Trophoblast cell (in vitro differentiated cells and primary cell): ENCODE measurements around the gene LRRC7.
"Not testable (repeated sequence)": the region's sequence is repeated elsewhere in the genome, so short reads cannot be mapped to it uniquely, and the experiment has no call there.

Source experiments
- DNase-seq, 2 donors: peaks; one replicate each; pipeline ENCODE4 v3.0.0-alpha.2; 2016
- H2AFZ ChIP-seq: 2 replicates; pipeline ENCODE4 v1.6.1; 2013; ENCODE audit warnings: low read length, moderate library complexity, mild to moderate bottlenecking; ENCODE audit not compliant: insufficient read depth, poor library complexity
- H2AK5ac ChIP-seq: 2 replicates; pipeline ENCODE4 v1.6.1; 2013; ENCODE audit warnings: mild to moderate bottlenecking, low read length
- H2BK120ac ChIP-seq: 2 replicates; pipeline ENCODE4 v1.6.1; 2013; ENCODE audit warnings: low read length, mild to moderate bottlenecking, moderate library complexity; ENCODE audit not compliant: insufficient read depth, poor library complexity
- H2BK12ac ChIP-seq: 2 replicates; pipeline ENCODE4 v1.6.1; 2013; ENCODE audit warnings: mild to moderate bottlenecking, low read length, moderate library complexity
- H2BK5ac ChIP-seq: 2 replicates; pipeline ENCODE4 v1.6.1; 2013; ENCODE audit warnings: low read length, low read depth, moderate library complexity, mild to moderate bottlenecking; ENCODE audit not compliant: poor library complexity
- H3K14ac ChIP-seq: 2 replicates; pipeline ENCODE4 v1.6.1; 2013; ENCODE audit warnings: mild to moderate bottlenecking, low read length
- H3K18ac ChIP-seq: 2 replicates; pipeline ENCODE4 v1.6.1; 2013; ENCODE audit warnings: mild to moderate bottlenecking, low read length
- H3K23ac ChIP-seq: 2 replicates; pipeline ENCODE4 v1.6.1; 2013; ENCODE audit warnings: low read length
- H3K27ac ChIP-seq: 2 replicates; pipeline ENCODE4 v1.5.1; 2013; ENCODE audit warnings: low read depth, mild to moderate bottlenecking, inconsistent platforms, low read length, moderate library complexity
- H3K27me3 ChIP-seq: 2 replicates; pipeline ENCODE4 v1.6.1; 2013; ENCODE audit warnings: inconsistent platforms, mild to moderate bottlenecking, low read length, moderate library complexity; ENCODE audit not compliant: insufficient read depth
- H3K36me3 ChIP-seq, 2 experiments: 1 replicate in 1 of 2; 2 replicates in 1 of 2; pipeline ENCODE4 v1.6.1; 2013; ENCODE audit warnings: low read length in 2 of 2, mild to moderate bottlenecking in 2 of 2, moderate library complexity in 1 of 2; ENCODE audit not compliant: insufficient read depth in 2 of 2, control insufficient read depth in 1 of 2
- H3K4ac ChIP-seq: 2 replicates; pipeline ENCODE4 v1.6.1; 2013; ENCODE audit warnings: low read depth, mild to moderate bottlenecking, low read length, moderate library complexity
- H3K4me1 ChIP-seq, 2 experiments: 1 replicate in 1 of 2; 2 replicates in 1 of 2; pipeline ENCODE4 v1.6.1; 2013; ENCODE audit warnings: low read length in 2 of 2, mild to moderate bottlenecking in 2 of 2, moderate library complexity in 1 of 2; ENCODE audit not compliant: insufficient read depth in 2 of 2, control insufficient read depth in 1 of 2
- H3K4me2 ChIP-seq: 2 replicates; pipeline ENCODE4 v1.6.1; 2013; ENCODE audit warnings: inconsistent platforms, mild to moderate bottlenecking, low read length, moderate library complexity
- H3K4me3 ChIP-seq: 2 replicates; pipeline ENCODE4 v1.5.1; 2013; ENCODE audit warnings: mild to moderate bottlenecking, low read depth, low read length, inconsistent platforms
- H3K79me1 ChIP-seq: one replicate; pipeline ENCODE4 v1.6.1; 2013; ENCODE audit warnings: low read length
- H3K79me2 ChIP-seq: 2 replicates; pipeline ENCODE4 v1.6.1; 2013; ENCODE audit warnings: low read length, mild to moderate bottlenecking; ENCODE audit not compliant: control insufficient read depth, insufficient read depth, poor library complexity
- H3K9ac ChIP-seq: 2 replicates; pipeline ENCODE4 v1.6.1; 2013; ENCODE audit warnings: mild to moderate bottlenecking, low read length
- H3K9me3 ChIP-seq: 2 replicates; pipeline ENCODE4 v1.6.1; 2013; ENCODE audit warnings: low read depth, mild to moderate bottlenecking, control low read depth, inconsistent platforms, low read length; ENCODE audit not compliant: insufficient read depth
- H4K12ac ChIP-seq: 2 replicates; pipeline ENCODE4 v1.6.1; 2013; ENCODE audit warnings: low read depth, mild to moderate bottlenecking, low read length, moderate library complexity
- H4K8ac ChIP-seq: 2 replicates; pipeline ENCODE4 v1.6.1; 2013; ENCODE audit warnings: low read depth, mild to moderate bottlenecking, low read length, moderate library complexity
- H4K91ac ChIP-seq: one replicate; pipeline ENCODE4 v1.6.1; 2013; ENCODE audit warnings: low read depth, mild to moderate bottlenecking, low read length, moderate library complexity
- WGBS: extraction: QIAGEN DNeasy Blood & Tissue Kit; methylation state at CpG from one replicate; pipeline ENCODE4 v1.1.7; 2013; ENCODE audit warnings: missing lambda C conversion rate; ENCODE audit not compliant: insufficient read length, insufficient coverage; ENCODE audit errors: extremely low coverage; 5-methylcytosine and 5-hydroxymethylcytosine counted together

LRRC7 gene

GRCh38 chr1:69921486-69921885 is 353.8 kb downstream of the LRRC7 start:
- H3K27ac ChIP-seq, result no peak overlapping the region
- no peak overlapping the region for H2AK5ac ChIP-seq
- no peak overlapping the region for H2BK5ac ChIP-seq
- H2BK12ac ChIP-seq, result no peak overlapping the region
- no peaks in the 10 kb centered on the region for H3K27me3 ChIP-seq
- H3K14ac ChIP-seq, result no peak overlapping the region
- no peak overlapping the region for H4K91ac ChIP-seq
- no peak overlapping the region for H3K18ac ChIP-seq
- H3K9ac ChIP-seq, result no peak overlapping the region
- H3K9me3 ChIP-seq, result no peaks in the 10 kb centered on the region
- H3K23ac ChIP-seq, result no peak overlapping the region
- H2AFZ ChIP-seq, result no peak overlapping the region
- H4K12ac ChIP-seq, result no peak overlapping the region
- H3K79me1 ChIP-seq, result no peaks in the 10 kb centered on the region
- H3K4me3 ChIP-seq, result no peak overlapping the region
- H3K4me2 ChIP-seq, result no peak overlapping the region
- H3K4ac ChIP-seq, result no peak overlapping the region
- H3K4me1 ChIP-seq, result no peaks in the 10 kb centered on the region
- no peaks in the 10 kb centered on the region for H3K36me3 ChIP-seq
- peak in 1 of 2 donors; percentile 60 for DNase-seq
- H2BK120ac ChIP-seq, result no peak overlapping the region
- no peak overlapping the region for H4K8ac ChIP-seq
- H3K79me2 ChIP-seq, result no peaks in the 10 kb centered on the region

GRCh38 chr1:69928234-69928633 is 360.5 kb downstream of the LRRC7 start:
- not testable (repeated sequence) for H3K79me1 ChIP-seq, H2BK5ac ChIP-seq, H3K27me3 ChIP-seq, H4K12ac ChIP-seq, H3K9ac ChIP-seq, H3K14ac ChIP-seq, H2BK120ac ChIP-seq, H4K8ac ChIP-seq, H2AFZ ChIP-seq, H2BK12ac ChIP-seq, H3K18ac ChIP-seq, H4K91ac ChIP-seq, H3K79me2 ChIP-seq, H2AK5ac ChIP-seq, H3K23ac ChIP-seq, H3K36me3 ChIP-seq, H3K4me3 ChIP-seq, H3K4me1 ChIP-seq, H3K27ac ChIP-seq, DNase-seq, H3K4me2 ChIP-seq, H3K9me3 ChIP-seq, H3K4ac ChIP-seq
- no CpG with 5 or more reads among the region's 14 CpGs for WGBS

GRCh38 chr1:69929308-69930057 is 361.8 kb downstream of the LRRC7 start:
- H3K9me3 ChIP-seq, result no peaks in the 10 kb centered on the region
- no peak overlapping the region for H3K4me3 ChIP-seq
- WGBS, result no CpG with 5 or more reads among the region's 2 CpGs
- no peaks in the 10 kb centered on the region for H3K36me3 ChIP-seq
- H2AFZ ChIP-seq, result no peak overlapping the region
- H2BK12ac ChIP-seq, result no peak overlapping the region
- no peak overlapping the region for H3K4me2 ChIP-seq
- no peak overlapping the region for H4K12ac ChIP-seq
- H3K18ac ChIP-seq, result no peak overlapping the region
- no peak overlapping the region for H3K4ac ChIP-seq
- H3K4me1 ChIP-seq, result no peaks in the 10 kb centered on the region
- H3K27ac ChIP-seq, result no peak overlapping the region
- H3K9ac ChIP-seq, result no peak overlapping the region
- H2BK120ac ChIP-seq, result no peak overlapping the region
- no peak overlapping the region for H4K8ac ChIP-seq
- no peak overlapping the region for H4K91ac ChIP-seq
- DNase-seq, result peak in 1 of 2 donors; percentile 43
- H3K27me3 ChIP-seq, result no peaks in the 10 kb centered on the region
- H2BK5ac ChIP-seq, result no peak overlapping the region
- no peak overlapping the region for H2AK5ac ChIP-seq
- H3K79me2 ChIP-seq, result no peaks in the 10 kb centered on the region
- H3K79me1 ChIP-seq, result no peaks in the 10 kb centered on the region
- no peak overlapping the region for H3K23ac ChIP-seq
- no peak overlapping the region for H3K14ac ChIP-seq

DNA sequence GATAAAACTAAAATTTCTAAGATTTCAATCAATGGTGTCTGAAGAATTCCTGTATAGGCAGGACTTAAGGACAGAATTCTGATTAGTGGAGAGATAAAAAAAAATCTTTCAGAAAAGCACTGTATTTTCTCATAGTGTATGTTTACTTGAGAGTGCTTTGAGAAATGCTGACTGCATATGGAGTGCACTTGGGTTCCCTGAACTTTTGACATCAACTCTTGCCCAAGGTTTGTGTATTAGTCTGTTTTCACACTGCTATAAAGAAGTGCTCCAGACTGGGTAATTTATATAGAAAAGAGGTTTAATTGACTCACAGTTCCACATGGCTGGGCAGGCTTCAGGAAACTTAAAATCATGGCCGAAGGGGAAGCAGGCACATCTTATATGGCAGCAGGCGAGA is 362.7 kb downstream of the LRRC7 start:
- H3K27ac ChIP-seq, result no peak overlapping the region
- H4K8ac ChIP-seq, result no peak overlapping the region
- H3K9ac ChIP-seq, result no peak overlapping the region
- no peak for DNase-seq
- H3K27me3 ChIP-seq, result no peaks in the 10 kb centered on the region
- no peaks in the 10 kb centered on the region for H3K36me3 ChIP-seq
- no peak overlapping the region for H2BK120ac ChIP-seq
- no CpG with 5 or more reads among the region's 2 CpGs for WGBS
- H3K14ac ChIP-seq, result no peak overlapping the region
- no peak overlapping the region for H2BK12ac ChIP-seq
- no peak overlapping the region for H3K4me3 ChIP-seq
- no peaks in the 10 kb centered on the region for H3K79me2 ChIP-seq
- no peaks in the 10 kb centered on the region for H3K4me1 ChIP-seq
- H3K79me1 ChIP-seq, result no peaks in the 10 kb centered on the region
- H3K23ac ChIP-seq, result no peak overlapping the region
- H3K4me2 ChIP-seq, result no peak overlapping the region
- no peak overlapping the region for H2AFZ ChIP-seq
- H4K12ac ChIP-seq, result no peak overlapping the region
- no peaks in the 10 kb centered on the region for H3K9me3 ChIP-seq
- no peak overlapping the region for H2BK5ac ChIP-seq
- no peak overlapping the region for H4K91ac ChIP-seq
- H3K18ac ChIP-seq, result no peak overlapping the region
- no peak overlapping the region for H2AK5ac ChIP-seq
- no peak overlapping the region for H3K4ac ChIP-seq
